ENCODE measurements around the gene HSCB. TPM values are rescaled to one million over a fixed set of nuclear protein-coding genes. Genes with fewer than 3 reads are reported as not detected.

HSCB gene
- polyA plus RNA-seq, 1 donor from 2014 or later, result 22.4 TPM

GRCh38 chr22:28766628-28767027 is 24.8 kb downstream of the HSCB start:
- Histone ChIP-seq H3K36me3 (ENCODE audit: insufficient read depth, low read length) (no peaks in the 10 kb centered on the region), H2AFZ (ENCODE audit: low read depth, low read length) (no peak overlapping the region), H3K9me2 (ENCODE audit: insufficient read depth, low read length) (no peaks in the 10 kb centered on the region), H3F3A (ENCODE audit: insufficient read depth, low read length, poor library complexity, severe bottlenecking) (no peaks in the 10 kb centered on the region), H3K79me2 (replicated peaks; ENCODE audit: insufficient read depth, low read length) (no peaks in the 10 kb centered on the region), H3K9ac (ENCODE audit: low read length) (no peak overlapping the region), H3K27me3 (ENCODE audit: insufficient read depth, low read depth, low read length) (no peaks in the 10 kb centered on the region), H3K27ac (ENCODE audit: low read length) (no peak overlapping the region), H3K4me3 (ENCODE audit: low read length) (no peak overlapping the region), H4K20me1 (ENCODE audit: insufficient read depth) (no peaks in the 10 kb centered on the region), H3K9me3 (ENCODE audit: low read length) (no peaks in the 10 kb centered on the region), H3K4me2 (ENCODE audit: low read length) (no peak overlapping the region)
- TF ChIP-seq SMC3 (conservative IDR thresholded peaks at IDR 0.05; ENCODE audit: poor library complexity) (no peak), CTCF (IDR thresholded peaks at IDR 0.05; ENCODE audit: poor library complexity, severe bottlenecking) (no peak), POLR2AphosphoS5 (IDR thresholded peaks at IDR 0.05) (no peak), MXI1 (conservative IDR thresholded peaks at IDR 0.05; ENCODE audit: poor library complexity, severe bottlenecking) (no peak), EP300 (conservative IDR thresholded peaks at IDR 0.05; ENCODE audit: poor library complexity, severe bottlenecking) (no peak), RAD21 (conservative IDR thresholded peaks at IDR 0.05) (no peak), REST (IDR thresholded peaks at IDR 0.05; ENCODE audit: borderline replicate concordance) (no peak), TAF1 (IDR thresholded peaks at IDR 0.05; ENCODE audit: low read depth) (no peak), EZH2 (IDR thresholded peaks at IDR 0.05; ENCODE audit: borderline replicate concordance, insufficient read depth, low read length, poor library complexity, severe bottlenecking) (no peak)

GRCh38 chr22:28768701-28769393 is 27.0 kb downstream of the HSCB start:
- Histone ChIP-seq H3K9ac (ENCODE audit: low read length) (no peak overlapping the region), H3K27me3 (ENCODE audit: insufficient read depth, low read depth, low read length) (no peaks in the 10 kb centered on the region), H4K20me1 (ENCODE audit: insufficient read depth) (no peaks in the 10 kb centered on the region), H3F3A (ENCODE audit: insufficient read depth, low read length, poor library complexity, severe bottlenecking) (no peaks in the 10 kb centered on the region), H3K79me2 (replicated peaks; ENCODE audit: insufficient read depth, low read length) (peaks cover 8% of the 10 kb centered on the region), H3K9me3 (ENCODE audit: low read length) (no peaks in the 10 kb centered on the region), H3K27ac (ENCODE audit: low read length) (no peak overlapping the region), H3K36me3 (ENCODE audit: insufficient read depth, low read length) (no peaks in the 10 kb centered on the region), H2AFZ (ENCODE audit: low read depth, low read length) (no peak overlapping the region), H3K4me2 (ENCODE audit: low read length) (no peak overlapping the region), H3K9me2 (ENCODE audit: insufficient read depth, low read length) (no peaks in the 10 kb centered on the region), H3K4me3 (ENCODE audit: low read length) (no peak overlapping the region)
- TF ChIP-seq MXI1 (conservative IDR thresholded peaks at IDR 0.05; ENCODE audit: poor library complexity, severe bottlenecking), result no peak
- no peak for TF ChIP-seq TAF1 (IDR thresholded peaks at IDR 0.05; ENCODE audit: low read depth)
- TF ChIP-seq CTCF (IDR thresholded peaks at IDR 0.05; ENCODE audit: poor library complexity, severe bottlenecking), result no peak
- TF ChIP-seq REST (IDR thresholded peaks at IDR 0.05; ENCODE audit: borderline replicate concordance), result no peak
- no peak for TF ChIP-seq EZH2 (IDR thresholded peaks at IDR 0.05; ENCODE audit: borderline replicate concordance, insufficient read depth, low read length, poor library complexity, severe bottlenecking)
- TF ChIP-seq EP300 (conservative IDR thresholded peaks at IDR 0.05; ENCODE audit: poor library complexity, severe bottlenecking), result no peak

All from neural cell (in vitro differentiated cells).